ENCODE results near the gene TMEM30A. TPM values are rescaled to one million over a fixed set of nuclear protein-coding genes. Genes with fewer than 3 reads are reported as not detected.

TMEM30A gene
- total RNA-seq, 1 donor from 2014 or later: 113 TPM

DNA sequence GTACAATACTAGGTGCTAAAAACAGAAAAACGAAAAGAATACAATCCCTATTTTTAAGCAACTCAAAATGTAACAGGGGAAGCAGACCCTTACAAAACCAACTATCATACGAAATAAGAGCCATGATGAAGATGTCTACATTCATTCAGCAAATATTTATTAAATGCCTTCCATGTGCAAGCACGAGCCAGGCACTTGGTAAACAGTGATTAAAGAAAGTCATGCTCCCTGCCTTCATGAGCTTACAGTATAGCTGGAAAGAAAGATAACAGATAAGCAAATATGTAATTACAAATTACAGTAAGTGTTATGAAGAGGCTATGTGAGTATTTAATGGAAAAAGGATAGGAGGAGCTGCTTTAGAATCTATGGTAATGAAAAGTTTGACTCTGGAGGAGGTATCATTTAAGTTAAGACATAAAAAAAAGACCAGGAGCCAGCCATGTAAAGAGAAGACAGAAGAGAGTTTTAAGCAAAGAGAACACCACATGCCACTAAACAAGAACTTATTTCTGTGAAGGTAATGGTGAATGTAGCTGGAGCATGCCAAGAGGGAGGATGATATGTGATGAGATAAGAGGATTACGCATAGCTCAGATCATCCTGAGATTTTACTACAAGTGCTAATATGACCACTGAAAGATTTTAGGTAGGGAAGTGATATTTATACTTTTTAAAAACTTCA, 21.7 kb downstream of the TMEM30A start:
- no peak for DNase-seq

DNA sequence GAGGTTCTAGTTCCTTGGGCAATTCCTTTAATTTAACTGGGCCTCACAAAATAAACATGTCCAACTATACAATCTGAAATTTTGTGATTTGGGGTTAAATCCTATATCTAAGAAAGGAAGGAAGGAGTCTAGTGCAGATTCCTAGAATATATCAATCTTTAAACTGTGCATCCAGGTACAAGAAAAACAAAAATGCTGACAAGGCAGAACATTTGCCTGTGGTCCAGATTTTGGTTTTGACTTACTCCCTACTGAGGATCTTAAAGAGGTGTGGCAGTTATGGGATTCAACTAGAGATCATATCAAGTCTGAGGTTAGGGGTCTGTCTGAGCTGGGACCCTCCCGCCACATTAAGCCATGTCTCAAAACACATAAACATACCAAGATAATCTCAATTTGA, 23.3 kb downstream of the TMEM30A start:
- no peak for DNase-seq

DNA sequence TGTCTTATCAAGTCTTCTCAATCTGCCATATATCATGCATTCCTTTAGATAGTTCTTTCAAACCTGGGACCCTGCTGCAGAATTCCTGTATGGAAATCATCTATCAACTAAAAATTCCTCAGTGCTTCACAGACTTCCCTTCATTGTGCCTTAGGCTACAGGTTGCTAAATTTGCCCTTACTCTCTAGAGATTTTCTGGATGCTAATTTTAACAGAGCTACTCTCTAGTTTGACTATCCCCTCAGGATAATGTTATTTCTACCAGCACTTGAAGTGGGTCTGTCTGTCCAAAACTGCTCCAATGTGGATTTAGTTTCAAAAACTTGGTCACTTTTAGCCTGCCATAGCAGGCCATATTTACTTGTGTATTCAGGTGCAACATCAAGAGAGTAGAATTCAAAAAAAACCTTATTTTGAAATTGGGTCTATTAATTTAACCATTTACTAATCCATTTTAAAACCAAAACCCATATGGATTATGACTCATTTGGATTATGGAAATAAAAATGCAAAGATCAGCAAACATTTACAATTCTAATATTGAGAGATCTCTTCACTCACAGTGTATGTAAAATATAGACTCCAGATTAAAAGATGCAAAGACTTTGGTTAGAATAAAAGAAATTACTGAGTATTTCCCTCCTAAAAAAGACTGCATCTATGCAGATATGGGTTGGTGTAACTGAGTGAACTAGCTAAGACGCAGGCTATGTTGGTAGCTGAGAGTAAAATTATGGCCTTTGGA, 27.1 kb downstream of the TMEM30A start:
- DNase-seq: no peak

- no peak for DNase-seq
These were observed 34.0 kb downstream of the TMEM30A start for GRCh38 chr6:75250552-75250951.

DNA sequence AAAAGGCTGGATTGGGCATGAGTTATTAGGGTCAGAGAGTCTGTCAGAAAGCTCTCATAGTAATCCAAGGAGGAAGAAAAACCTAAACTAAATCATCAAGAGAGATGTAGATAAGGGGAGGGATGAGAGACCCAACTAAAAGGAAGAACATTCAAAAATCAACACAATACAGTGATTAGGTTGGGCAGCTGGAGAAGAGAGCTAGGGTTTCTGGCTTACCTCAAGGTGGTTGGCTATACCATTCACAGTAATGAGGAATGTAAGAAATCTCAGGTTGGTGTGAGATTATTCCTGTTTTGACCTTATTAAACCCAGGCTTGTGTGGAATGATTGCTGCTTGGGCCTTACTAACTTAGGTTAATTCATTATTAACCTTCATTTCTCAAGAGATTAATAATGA, 34.8 kb downstream of the TMEM30A start:
- DNase-seq: no peak

DNA sequence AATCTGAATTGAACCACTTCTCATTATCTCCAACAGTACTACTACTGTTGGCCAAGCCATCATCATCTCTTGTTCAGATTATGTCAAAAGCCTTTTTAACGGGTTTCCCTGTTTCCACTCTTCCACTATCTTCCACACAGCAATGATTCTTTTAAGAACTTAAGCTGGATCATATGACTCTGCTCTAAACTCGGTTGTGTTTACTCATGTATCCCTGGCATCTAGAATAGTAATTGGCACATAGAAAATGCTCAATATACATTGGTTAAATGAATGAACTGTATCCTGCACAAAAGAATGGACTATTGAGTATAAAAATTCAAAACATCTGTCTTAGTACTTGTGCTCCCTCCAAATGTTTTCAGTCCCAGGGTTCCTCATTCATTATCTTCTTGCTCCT, 38.2 kb downstream of the TMEM30A start:
- no peak for DNase-seq

GRCh38 chr6:75244063-75244584, 40.5 kb downstream of the TMEM30A start:
- no peak for DNase-seq

DNA sequence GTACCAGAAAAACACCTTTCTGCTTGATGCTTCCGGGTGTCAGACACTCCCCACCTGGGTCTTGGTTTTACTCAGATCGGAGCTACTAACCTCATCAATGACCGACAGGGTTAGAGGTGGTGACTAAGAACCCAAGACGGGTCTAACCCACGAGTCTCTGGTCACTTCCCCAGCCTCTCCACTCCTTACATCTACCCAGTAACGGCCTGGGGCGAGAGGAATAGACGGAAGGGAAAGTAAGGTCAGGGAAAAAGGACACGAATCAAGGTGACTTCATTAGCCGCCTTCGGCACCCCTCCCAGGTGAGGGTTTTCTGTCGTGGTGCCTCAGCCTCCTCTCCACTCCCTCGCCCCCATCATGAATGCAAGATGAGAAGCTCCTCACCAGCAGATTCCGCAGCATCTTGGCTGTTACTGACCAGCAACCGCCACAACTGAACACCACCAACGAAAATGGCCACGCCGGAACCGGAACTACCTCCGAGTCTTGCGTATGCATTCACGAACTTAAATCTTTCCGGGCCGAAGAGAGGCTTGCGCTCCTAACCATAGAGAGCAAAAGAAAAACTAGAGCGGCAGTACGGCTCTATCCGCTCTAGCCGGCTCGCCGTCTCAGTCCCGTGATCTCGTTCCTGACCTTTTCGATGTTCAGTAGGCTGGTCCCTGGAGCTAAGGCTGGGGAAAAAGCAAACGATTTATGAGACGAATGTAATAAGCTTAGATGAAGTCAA, 41.1 kb downstream of the TMEM30A start, which contains the start of gene COX7A2:
Gene COX7A2, minus strand, starts transcription at position 469 of the 730 bp plus-strand sequence. Its CDS starts 67 bp downstream, at position 402.
- peak; percentile 98 for DNase-seq

- no peak for DNase-seq
These were observed 48.0 kb downstream of the TMEM30A start for GRCh38 chr6:75236630-75237029.

DNA sequence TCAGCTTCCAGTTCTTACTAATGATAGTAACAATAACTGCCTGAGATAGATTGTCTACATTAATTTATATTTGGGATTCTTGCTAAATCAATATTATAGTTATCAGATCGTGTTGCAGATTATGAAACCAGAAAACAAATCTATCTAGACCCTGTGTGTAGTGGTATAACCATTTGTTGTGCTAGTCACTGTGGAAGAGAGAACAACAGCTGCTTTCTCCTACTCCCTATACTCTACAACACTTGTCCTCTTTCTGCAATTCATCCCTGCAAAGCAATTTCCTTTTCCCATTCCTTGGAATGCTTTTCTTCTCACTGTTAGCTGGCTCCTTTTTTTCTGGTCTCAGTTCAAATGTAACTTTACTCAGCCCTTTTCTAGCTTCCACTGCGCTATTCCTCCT, 49.3 kb downstream of the TMEM30A start:
- DNase-seq: peak; percentile 24

DNA sequence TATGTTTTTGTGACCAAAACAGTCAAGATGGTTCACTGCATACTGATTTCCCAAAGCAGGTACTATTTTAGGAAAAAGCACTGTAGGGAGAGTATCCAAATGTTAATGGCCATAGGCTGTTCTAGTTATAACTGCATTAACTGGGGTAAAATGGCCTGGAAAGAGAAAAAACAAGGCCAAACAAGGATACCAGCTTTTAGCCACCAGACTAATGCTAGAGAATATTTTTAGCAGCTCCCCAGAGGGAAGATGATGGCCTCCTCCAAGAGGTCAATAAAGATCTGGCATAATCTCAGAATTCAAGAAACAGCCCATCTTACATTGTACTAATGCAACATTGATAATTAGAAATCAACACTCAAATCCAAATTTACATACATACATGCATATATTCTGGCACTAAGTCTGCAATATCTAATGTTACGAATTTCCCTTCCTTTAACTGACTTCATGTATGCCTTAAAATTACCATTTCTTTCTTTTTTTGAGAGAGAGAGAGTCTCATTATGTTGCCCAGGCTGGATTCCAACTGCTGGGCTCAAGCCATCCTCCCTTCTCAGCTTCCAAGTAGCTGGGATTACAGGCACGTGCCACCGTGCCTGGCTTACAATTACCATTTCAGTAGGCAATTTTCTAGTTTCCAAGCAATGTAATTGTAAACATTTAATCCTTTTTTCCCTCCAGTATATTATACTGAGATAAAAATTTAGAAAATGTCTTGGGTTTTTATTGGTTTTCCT, 50.3 kb downstream of the TMEM30A start:
- peak; percentile 77 for DNase-seq

DNA sequence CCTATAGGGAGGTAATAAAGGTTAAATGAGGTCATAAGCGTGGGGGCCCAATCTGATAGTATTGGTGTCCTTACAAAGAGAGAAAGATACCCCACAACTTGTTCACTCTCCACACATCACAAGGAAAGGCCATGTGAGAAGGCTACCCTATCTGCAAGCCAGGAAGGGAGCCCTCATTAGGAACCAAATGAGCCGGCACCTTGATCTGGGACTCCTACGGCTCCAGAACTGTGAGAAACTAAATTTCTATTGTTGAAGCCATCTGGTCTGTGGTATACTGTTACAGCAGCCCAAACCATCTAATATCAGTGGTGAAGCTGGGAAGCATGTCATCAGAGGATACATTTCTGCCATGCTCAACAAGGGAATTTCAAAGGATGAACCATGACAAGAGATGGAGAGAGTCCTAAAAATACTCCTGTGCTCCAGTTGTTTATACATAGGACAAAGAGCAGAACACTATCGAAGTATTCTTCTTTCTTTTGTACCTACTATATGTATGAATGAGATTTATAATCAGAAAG, 51.4 kb downstream of the TMEM30A start:
- peak; percentile 47 for DNase-seq

DNA sequence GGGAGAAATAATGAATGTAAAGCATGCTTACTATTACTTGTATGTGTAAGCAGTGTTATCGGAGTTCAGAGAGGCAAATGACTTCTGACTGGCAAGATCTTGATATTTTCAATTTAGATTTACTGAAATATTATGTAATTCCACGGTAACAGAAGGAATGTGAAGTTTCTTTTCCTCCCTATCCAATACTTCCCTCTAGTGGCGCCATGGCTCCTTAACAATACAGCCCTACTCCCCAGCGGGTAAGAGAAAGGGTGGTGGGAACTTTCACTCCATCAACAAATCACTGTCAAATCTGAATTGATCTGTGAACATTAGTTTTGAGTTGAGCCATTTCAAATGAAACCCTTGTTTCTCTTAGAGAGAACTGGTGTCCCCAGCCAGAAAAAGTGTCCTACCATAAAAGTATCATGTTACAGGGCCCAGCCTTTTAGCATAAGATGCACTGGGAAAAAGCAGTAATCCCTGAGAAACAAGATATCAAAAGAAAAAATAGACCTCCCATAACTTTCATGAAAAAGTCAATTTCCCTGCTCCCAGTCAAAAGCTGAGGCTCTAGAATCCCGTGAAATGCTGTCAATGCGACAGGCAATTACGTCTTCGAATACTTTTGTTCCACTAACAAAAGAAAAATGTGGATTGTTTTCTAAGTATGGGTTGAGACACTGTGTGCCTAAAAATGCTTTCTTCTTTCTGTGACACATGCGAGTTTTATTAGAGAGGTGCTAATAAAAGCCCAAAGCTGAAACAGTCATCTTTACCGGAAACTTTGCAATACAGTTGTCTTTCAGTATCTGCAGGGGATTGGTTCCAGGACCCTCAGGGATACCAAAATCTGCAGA, 53.9 kb downstream of the TMEM30A start:
- DNase-seq: peak; percentile 44

DNA sequence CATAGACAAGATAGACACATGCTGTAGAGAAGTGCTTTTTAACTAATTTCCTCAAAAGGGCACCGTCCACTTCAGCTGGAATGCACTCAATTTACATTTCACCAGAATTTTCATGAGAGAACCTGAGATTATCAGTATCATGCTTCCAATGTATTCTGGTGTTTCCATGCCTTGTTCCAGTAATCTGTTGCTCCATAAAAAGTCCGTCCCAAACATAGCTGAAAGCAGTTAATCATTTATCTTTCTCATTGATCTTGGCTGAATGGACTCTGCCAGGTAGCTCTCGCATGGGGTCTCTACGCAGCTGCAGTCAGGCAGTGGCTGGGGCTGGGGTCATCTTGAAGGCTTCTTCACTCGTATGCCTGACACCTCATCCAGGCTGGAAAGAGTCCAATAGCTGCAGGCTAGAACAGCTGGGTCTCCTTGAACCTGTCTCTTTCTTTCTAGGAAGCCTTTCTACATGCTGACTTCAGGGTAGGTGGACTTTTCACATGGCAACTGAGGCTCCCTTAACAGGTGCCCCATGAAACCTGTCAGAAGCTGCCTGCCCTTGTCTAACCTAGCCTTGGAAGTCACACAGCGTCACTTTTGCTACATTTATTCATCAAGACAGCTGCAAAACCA, 60.2 kb downstream of the TMEM30A start:
- DNase-seq: no peak

DNA sequence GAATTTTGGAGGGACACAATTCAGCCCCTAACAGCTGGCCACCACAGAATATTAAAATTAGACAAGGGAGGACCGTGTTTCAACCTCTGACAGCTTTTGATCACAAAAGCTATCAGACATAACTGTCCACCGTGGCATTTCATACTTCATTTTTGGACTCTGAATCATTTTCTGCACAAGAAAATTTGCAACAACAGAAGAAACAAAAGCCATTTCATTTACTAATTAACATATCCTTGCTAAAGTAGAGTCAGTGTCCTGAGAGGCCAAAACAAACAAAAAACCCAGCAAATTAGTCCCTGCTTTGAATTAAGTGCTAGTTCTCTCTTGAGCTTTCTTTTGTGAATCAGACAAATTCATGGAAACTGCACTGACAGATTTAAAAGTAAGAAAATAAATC, 61.2 kb downstream of the TMEM30A start:
- no peak for DNase-seq

DNA sequence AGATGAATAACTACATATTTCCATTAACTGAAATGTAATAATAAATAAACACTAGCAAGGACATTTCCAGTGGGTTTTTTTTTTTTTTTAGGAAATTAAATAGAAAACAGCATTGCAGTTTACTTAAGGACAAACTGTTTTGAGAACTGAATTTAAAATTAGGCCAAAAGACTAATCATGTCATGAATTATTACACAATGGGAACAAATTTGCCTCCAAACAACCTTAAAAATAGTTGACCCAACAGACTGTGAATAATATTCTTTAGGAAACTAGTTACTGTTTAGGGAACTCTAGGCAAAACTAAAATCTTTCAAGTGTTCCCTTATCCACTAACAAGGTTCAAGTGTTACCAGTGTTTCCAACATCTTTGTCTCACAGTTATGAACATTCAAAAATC, 62.3 kb downstream of the TMEM30A start:
- DNase-seq: no peak

DNA sequence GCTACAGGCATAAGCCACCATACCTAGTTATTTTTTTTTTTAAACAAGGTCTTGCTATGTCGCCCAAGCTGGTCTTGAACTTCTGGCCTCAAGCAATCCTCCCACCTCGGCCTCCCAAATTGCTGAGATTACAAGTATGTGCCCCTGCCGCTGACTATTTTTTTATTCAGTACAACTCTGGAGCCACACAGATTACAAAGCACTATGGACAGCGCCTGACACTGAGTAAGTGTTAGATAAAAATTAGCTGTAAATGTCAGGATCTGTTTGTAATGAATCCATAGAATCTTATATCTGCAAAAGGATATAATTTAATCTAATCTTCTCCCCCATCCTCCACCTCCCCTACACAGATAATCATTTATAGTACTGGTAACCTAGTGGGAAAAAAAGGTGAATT, 63.5 kb downstream of the TMEM30A start:
- DNase-seq: no peak

DNA sequence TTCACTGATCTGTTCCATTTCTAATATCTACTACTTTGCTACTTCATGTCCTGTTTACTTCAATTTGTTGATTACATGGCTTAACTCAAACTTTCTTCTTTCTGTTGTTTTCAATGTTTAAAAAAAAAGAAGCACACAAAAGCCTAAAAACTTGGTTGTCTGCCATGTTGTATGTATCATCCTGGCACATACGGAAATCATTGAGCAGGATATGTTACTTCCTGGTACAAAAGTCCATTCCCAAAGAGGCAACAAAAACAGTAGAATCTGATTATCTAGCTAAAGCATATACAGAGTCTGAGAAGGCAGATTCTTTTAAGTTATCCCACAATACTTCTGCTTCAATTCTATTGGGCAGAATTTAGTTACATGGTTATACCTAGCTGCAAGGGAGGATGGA, 64.2 kb downstream of the TMEM30A start:
- DNase-seq: no peak

GRCh38 chr6:75219263-75219662, 65.3 kb downstream of the TMEM30A start:
- DNase-seq: no peak

DNA sequence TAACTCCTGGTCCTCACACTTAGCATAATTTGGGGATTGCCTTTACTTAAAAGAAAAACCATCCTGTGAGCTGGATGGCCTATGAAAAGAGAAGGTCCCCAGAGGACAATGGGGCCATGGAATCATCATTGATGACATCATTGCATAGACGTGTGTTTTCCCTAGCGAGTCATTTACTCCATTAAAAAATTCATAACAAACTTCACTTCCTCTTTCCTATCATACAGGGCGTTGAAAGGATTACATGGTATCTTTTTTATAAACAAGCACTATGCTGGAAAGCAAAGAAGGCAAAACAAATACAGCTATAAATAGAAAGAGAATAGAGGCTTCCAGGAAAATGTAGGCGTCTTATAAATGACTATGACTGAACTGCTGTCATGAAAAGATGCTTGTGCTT, 67.4 kb downstream of the TMEM30A start:
- DNase-seq: no peak

GRCh38 chr6:75215291-75215690, 69.3 kb downstream of the TMEM30A start:
- DNase-seq: no peak

Measured in tongue (tissue), 2 donors.